ENCODE measurements around the gene PTBP1.

PTBP1 gene

DNA sequence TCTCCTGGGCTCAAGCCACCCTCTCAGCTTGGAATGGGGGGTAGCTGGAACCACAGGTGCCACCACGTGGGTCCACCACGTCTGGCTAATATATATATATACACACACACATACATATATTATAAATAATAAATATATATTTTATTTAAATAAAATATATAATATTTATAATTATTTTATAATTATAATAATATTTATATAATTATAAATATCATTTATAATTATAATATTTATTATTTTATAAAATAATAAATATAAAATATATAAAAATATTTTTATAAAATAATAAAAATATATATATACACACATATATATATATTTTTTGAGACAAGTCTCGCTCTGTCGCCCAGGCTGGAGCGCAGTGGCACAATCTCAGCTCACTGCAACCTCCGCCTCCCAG lies 57.3 kb downstream of the PTBP1 start:
- no peak for DNase-seq (ENCODE audit: low read depth)

DNA sequence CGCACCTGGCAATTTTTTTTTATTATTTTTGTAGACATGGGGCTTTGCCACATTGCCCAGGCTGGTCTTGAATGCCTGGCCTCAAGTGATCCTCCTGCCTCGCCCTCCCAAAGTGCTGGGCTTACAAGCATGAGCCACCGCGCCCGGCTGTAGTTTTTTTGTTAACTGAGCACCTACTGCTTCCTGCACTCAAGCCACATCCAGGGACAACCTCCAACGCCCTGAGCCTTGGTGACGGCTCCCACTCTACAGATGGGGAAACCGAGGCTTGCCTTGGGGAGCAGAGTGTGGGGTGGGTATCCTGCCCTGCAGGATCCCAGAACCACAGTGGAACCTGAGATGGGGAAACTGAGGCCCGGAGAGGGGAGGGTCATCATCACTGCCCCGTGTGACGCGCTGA lies 57.9 kb downstream of the PTBP1 start:
- no peak for DNase-seq (ENCODE audit: low read depth)

DNA sequence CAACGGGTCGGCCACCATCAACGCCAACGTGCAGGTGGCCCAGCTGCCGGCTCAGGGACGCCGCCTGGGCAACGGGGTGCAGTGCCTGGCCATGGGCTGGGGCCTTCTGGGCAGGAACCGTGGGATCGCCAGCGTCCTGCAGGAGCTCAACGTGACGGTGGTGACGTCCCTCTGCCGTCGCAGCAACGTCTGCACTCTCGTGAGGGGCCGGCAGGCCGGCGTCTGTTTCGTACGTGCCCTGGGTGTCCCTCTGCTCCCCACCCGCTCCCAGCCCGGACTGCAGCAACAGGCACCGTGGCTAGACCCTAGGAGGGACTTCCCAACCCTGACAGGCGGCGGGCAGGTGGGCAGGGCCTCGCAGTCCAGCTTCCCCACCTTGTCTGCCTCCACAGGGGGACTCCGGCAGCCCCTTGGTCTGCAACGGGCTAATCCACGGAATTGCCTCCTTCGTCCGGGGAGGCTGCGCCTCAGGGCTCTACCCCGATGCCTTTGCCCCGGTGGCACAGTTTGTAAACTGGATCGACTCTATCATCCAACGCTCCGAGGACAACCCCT lies 58.4 kb downstream of the PTBP1 start:
- no peak for DNase-seq (ENCODE audit: low read depth)

DNA sequence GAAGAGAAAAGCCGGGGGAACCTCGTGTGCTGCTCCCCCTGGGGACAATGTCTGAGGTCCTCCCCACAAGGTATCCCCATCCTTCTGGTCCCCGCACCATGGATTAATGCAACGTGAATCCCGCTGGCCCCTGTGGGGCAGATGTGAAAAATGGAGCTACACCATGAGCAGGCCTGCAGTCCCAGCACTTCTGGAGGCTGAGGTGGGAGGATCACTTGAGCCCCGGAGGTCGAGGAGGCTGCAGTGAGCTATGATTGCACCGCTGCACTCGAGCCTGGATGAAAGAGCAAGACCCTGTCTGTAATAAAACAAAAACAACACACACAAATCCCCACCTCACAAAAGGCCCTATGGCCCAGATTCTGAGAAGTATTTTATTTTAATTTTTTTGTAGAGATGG lies 61.0 kb downstream of the PTBP1 start:
- DNase-seq (ENCODE audit: low read depth), result no peak

DNA sequence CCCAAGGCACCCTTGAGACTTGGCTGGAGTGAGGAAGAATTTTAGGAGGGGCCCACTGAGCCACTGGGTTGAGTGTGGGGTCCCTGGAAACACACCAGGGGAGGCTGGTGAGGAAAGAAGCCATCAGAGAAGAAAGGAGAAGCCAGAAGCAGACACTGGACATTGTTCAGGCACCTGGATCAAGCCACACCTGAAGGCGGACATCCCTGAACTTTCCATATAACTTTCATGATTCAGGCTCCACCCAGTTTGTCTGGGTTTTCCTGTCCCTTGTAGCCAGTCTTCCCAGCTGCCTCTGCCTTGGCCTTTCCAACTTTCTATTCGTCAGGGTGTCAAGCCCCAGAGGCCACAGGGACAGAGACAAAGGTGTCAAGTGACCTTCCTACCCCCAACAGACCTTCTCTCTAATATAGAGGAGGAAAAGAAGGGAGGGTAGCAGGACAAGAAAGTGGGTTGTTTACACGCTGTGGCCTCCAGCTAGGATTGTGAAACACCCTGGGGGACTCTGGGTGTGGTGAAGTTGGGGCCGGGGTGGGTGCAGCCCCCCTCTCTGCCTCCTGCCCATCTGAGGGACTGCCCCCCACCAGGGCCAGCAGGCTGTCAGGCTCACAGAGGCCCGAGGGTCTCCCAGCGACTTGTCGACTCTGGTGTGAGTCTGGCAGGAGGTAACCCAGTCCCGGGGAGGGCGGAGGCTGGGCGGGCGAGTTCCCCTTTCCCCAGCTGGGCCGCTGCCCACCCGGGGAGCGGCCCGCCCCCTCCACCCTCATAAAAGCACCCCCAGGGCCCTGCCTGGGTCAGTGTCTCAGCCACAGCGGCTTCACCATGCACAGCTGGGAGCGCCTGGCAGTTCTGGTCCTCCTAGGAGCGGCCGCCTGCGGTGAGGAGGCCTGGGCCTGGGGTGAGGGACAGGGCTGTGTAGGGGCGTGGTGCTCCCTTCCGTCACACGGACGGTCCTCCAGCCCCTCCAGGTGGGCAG lies 61.9 kb downstream of the PTBP1 start, which contains the start of gene CFD:
CFD (plus strand) TSS at position 797 of the 976 bp plus-strand sequence; CDS start at position 823, 26 bp downstream.
- no peak for DNase-seq (ENCODE audit: low read depth)

DNA sequence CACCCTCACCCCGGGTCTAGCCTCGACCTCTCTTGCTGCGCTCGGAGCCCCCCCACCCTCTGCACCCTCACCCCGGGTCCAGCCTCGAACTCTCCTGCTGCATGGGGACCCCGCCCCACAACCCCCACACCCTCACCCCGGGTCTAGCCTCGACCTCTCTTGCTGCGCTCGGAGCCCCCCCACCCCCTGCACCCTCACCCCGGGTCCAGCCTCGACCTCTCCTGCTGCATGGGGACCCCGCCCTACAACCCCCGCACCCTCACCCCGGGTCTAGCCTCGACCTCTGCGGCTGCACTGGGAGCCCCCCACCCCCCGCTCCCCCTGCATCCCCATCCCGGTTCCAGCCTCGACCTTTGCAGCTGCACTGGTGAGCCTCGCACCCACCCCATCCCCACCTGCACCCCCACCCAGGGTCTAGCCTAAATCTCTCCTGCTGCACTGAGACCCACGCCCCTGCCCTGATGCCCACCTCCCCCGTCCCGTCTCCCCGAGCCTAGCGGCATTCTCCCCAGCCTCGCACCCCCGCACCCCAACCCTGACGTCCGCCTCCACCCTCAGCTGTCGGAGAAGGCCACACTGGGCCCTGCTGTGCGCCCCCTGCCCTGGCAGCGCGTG lies 64.0 kb downstream of the PTBP1 start:
- no peak for DNase-seq (ENCODE audit: low read depth)
